ENCODE data around the gene EIF2B5.
A peak's percentile ranks its signal among the peaks of the same experiment; 100 is the strongest.

EIF2B5 gene

GRCh38 chr3:184175981-184176376 is 40.8 kb downstream of the EIF2B5 start:
- TF ChIP-seq TAF1 (IDR thresholded peaks at IDR 0.05; ENCODE audit: borderline replicate concordance, low read depth, low read length) = no peak
- TF ChIP-seq POLR2AphosphoS5 (IDR thresholded peaks at IDR 0.05; ENCODE audit: low read depth, low read length) = no peak
- TF ChIP-seq POLR2A (IDR thresholded peaks at IDR 0.05; ENCODE audit: low read depth, low read length) = no peak
- DNase-seq (ENCODE audit: insufficient read length) (no peak), FAIRE-seq (no peak)

GRCh38 chr3:184176377-184177330 is 41.5 kb downstream of the EIF2B5 start:
- no peak for DNase-seq (ENCODE audit: insufficient read length)
- FAIRE-seq = no peak
- no peak for TF ChIP-seq TAF1 (IDR thresholded peaks at IDR 0.05; ENCODE audit: borderline replicate concordance, low read depth, low read length)

GRCh38 chr3:184177331-184177731 is 42.2 kb downstream of the EIF2B5 start:
- no peak for TF ChIP-seq TAF1 (IDR thresholded peaks at IDR 0.05; ENCODE audit: borderline replicate concordance, low read depth, low read length)
- no peak for TF ChIP-seq POLR2AphosphoS5 (IDR thresholded peaks at IDR 0.05; ENCODE audit: low read depth, low read length)
- no peak for TF ChIP-seq POLR2A (IDR thresholded peaks at IDR 0.05; ENCODE audit: low read depth, low read length)
- DNase-seq (ENCODE audit: insufficient read length) = no peak
- no peak for FAIRE-seq

GRCh38 chr3:184177767-184178306 is 42.7 kb downstream of the EIF2B5 start:
- FAIRE-seq = no peak
- TF ChIP-seq POLR2A (IDR thresholded peaks at IDR 0.05; ENCODE audit: low read depth, low read length) (no peak), TAF1 (IDR thresholded peaks at IDR 0.05; ENCODE audit: borderline replicate concordance, low read depth, low read length) (no peak), POLR2AphosphoS5 (IDR thresholded peaks at IDR 0.05; ENCODE audit: low read depth, low read length) (no peak)
- DNase-seq (ENCODE audit: insufficient read length) = no peak

- DNase-seq (ENCODE audit: insufficient read length) (no peak), FAIRE-seq (no peak)
- TF ChIP-seq POLR2AphosphoS5 (IDR thresholded peaks at IDR 0.05; ENCODE audit: low read depth, low read length) = no peak
- no peak for TF ChIP-seq TAF1 (IDR thresholded peaks at IDR 0.05; ENCODE audit: borderline replicate concordance, low read depth, low read length)
- TF ChIP-seq POLR2A (IDR thresholded peaks at IDR 0.05; ENCODE audit: low read depth, low read length) = no peak
Observed at GRCh38 chr3:184178521-184179138, 43.5 kb downstream of the EIF2B5 start.

GRCh38 chr3:184180165-184180564 is 45.0 kb downstream of the EIF2B5 start:
- DNase-seq (ENCODE audit: insufficient read length) (no peak), FAIRE-seq (no peak)
- TF ChIP-seq POLR2A (IDR thresholded peaks at IDR 0.05; ENCODE audit: low read depth, low read length) = no peak
- TF ChIP-seq POLR2AphosphoS5 (IDR thresholded peaks at IDR 0.05; ENCODE audit: low read depth, low read length) = no peak
- no peak for TF ChIP-seq TAF1 (IDR thresholded peaks at IDR 0.05; ENCODE audit: borderline replicate concordance, low read depth, low read length)

- TF ChIP-seq POLR2A (IDR thresholded peaks at IDR 0.05; ENCODE audit: low read depth, low read length) (no peak), TAF1 (IDR thresholded peaks at IDR 0.05; ENCODE audit: borderline replicate concordance, low read depth, low read length) (no peak), POLR2AphosphoS5 (IDR thresholded peaks at IDR 0.05; ENCODE audit: low read depth, low read length) (no peak)
- no peak for FAIRE-seq
- no peak for DNase-seq (ENCODE audit: insufficient read length)
Observed at GRCh38 chr3:184181596-184181995, 46.4 kb downstream of the EIF2B5 start.

GRCh38 chr3:184183679-184184078 is 48.5 kb downstream of the EIF2B5 start:
- no peak for DNase-seq (ENCODE audit: insufficient read length)
- TF ChIP-seq POLR2AphosphoS5 (IDR thresholded peaks at IDR 0.05; ENCODE audit: low read depth, low read length) (no peak), TAF1 (IDR thresholded peaks at IDR 0.05; ENCODE audit: borderline replicate concordance, low read depth, low read length) (no peak), POLR2A (IDR thresholded peaks at IDR 0.05; ENCODE audit: low read depth, low read length) (no peak; the same call in 1 of the 2 replicates)
- FAIRE-seq = no peak

GRCh38 chr3:184184546-184185230 is 49.5 kb downstream of the EIF2B5 start:
- no peak for FAIRE-seq
- TF ChIP-seq POLR2A (IDR thresholded peaks at IDR 0.05; ENCODE audit: low read depth, low read length) (no peak), TAF1 (IDR thresholded peaks at IDR 0.05; ENCODE audit: borderline replicate concordance, low read depth, low read length) (no peak), POLR2AphosphoS5 (IDR thresholded peaks at IDR 0.05; ENCODE audit: low read depth, low read length) (no peak)
- DNase-seq (ENCODE audit: insufficient read length) = no peak

- DNase-seq (ENCODE audit: insufficient read length) (peak; percentile 97), FAIRE-seq (peak; percentile 99)
- peak; percentile 76 for TF ChIP-seq POLR2AphosphoS5 (IDR thresholded peaks at IDR 0.05; ENCODE audit: low read depth, low read length)
- no peak for TF ChIP-seq TAF1 (IDR thresholded peaks at IDR 0.05; ENCODE audit: borderline replicate concordance, low read depth, low read length)
- TF ChIP-seq POLR2A (IDR thresholded peaks at IDR 0.05; ENCODE audit: low read depth, low read length) = peak; percentile 82
Observed at GRCh38 chr3:184185461-184186183, 50.5 kb downstream of the EIF2B5 start.
